ENCODE measurements around the gene ZMYND10. TPM values are rescaled to one million over a fixed set of nuclear protein-coding genes. Genes with fewer than 3 reads are reported as not detected.

Gene ZMYND10
- total RNA-seq, 2 experiments from 2014 or later, result 1.7 to 2.8 TPM

- intact Hi-C loops (cut with micrococcal nuclease; ENCODE audit: unreplicated experiment), result loop anchor here (5.0 kb wide), 1 partner anchor 94 kb away; no protein-coding TSS in a partner anchor
- Histone ChIP-seq H3K4me2 (ENCODE audit: low read length) (peak overlapping the region; percentile 73), H3K79me2 (ENCODE audit: insufficient read depth, low read depth, low read length) (no peaks in the 10 kb centered on the region), H3K4me1 (ENCODE audit: insufficient read depth, low read length, poor library complexity, severe bottlenecking) (peaks cover 49% of the 10 kb centered on the region), H3K36me3 (ENCODE audit: insufficient read depth, low read length) (peaks cover 20% of the 10 kb centered on the region; the same call in 1 of the 2 replicates), H4K20me1 (ENCODE audit: insufficient read depth, low read length) (no peaks in the 10 kb centered on the region), H3K27ac (ENCODE audit: low read depth, low read length, poor library complexity, severe bottlenecking) (peak overlapping the region; percentile 51), H2AFZ (ENCODE audit: low read length) (peak overlapping the region; percentile 59), H3K9me2 (ENCODE audit: insufficient read depth, low read length) (no peaks in the 10 kb centered on the region), H3K9me3 (ENCODE audit: low read length) (no peaks in the 10 kb centered on the region), H3K4me3 (ENCODE audit: low read depth, low read length, poor library complexity, severe bottlenecking) (peak overlapping the region; percentile 72)
- ChIA-PET POLR2A (interaction anchor here (0.9 to 1.1 kb wide), 2 partner anchors 13 to 16 kb away, joined by 5 to 6 read pairs; no protein-coding TSS in a partner anchor), CTCF (ENCODE audit: unreplicated experiment) (interaction anchor here (0.6 kb wide), 1 partner anchor 28 kb away, joined by 3 read pairs; no protein-coding TSS in a partner anchor)
- TF ChIP-seq, protein P1, sequence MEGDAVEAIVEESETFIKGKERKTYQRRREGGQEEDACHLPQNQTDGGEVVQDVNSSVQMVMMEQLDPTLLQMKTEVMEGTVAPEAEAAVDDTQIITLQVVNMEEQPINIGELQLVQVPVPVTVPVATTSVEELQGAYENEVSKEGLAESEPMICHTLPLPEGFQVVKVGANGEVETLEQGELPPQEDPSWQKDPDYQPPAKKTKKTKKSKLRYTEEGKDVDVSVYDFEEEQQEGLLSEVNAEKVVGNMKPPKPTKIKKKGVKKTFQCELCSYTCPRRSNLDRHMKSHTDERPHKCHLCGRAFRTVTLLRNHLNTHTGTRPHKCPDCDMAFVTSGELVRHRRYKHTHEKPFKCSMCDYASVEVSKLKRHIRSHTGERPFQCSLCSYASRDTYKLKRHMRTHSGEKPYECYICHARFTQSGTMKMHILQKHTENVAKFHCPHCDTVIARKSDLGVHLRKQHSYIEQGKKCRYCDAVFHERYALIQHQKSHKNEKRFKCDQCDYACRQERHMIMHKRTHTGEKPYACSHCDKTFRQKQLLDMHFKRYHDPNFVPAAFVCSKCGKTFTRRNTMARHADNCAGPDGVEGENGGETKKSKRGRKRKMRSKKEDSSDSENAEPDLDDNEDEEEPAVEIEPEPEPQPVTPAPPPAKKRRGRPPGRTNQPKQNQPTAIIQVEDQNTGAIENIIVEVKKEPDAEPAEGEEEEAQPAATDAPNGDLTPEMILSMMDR (conservative IDR thresholded peaks at IDR 0.05; ENCODE audit: low read length), result no peak
- no peak for TF ChIP-seq EZH2phosphoT487 (IDR thresholded peaks at IDR 0.05; ENCODE audit: borderline replicate concordance, low read depth, low read length)
- BruUV-seq (replicated peaks), result no TSS peak
- DNase-seq (ENCODE audit: low spot score), result peak; percentile 82
Measured at GRCh38 chr3:50320853-50321335, 24.6 kb downstream of the ZMYND10 start.

DNA sequence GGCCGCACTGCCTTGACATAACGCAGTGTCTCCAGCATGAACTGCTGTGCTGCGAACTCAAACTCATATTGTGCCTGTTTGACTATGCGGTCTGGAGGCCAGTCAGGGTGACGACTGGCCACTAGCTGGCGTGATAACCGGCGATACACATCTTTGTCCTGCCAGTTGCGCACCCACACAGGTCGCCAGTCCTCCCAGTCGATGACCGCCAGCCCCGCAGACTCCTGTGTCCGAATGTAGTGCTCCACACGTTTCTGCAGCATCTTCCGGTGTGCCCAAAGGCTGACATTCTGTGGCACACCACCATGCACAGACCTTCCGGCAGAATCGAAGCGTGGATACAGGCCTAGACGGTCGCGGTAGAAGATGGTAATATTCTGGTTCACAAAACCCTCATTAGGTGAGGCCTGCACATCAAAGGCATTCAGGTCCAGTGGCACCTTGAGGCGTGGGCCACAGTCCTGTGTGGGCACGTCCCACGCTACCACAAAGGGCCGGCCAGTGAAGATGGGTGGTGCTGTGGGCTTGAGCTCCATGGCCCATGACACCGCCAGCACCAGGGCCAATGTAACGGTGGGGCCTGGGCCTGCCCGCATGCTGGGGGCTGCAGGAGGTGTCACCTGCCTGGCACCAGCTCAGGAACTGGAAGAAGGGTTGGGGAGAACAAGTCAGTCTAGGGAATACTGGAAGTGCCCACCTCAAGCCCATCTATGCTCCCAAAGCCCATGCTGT lies 25.5 kb downstream of the ZMYND10 start:
- intact Hi-C loops (cut with micrococcal nuclease; ENCODE audit: unreplicated experiment), result loop anchor here (5.0 kb wide), 1 partner anchor 93 kb away; no protein-coding TSS in a partner anchor
- Histone ChIP-seq H3K9me3 (ENCODE audit: low read length) (no peaks in the 10 kb centered on the region), H2AFZ (ENCODE audit: low read length) (no peak overlapping the region), H3K79me2 (ENCODE audit: insufficient read depth, low read depth, low read length) (no peaks in the 10 kb centered on the region), H3K36me3 (ENCODE audit: insufficient read depth, low read length) (peaks cover 15% of the 10 kb centered on the region; the same call in 1 of the 2 replicates), H3K4me2 (ENCODE audit: low read length) (peak overlapping the region; percentile 73), H4K20me1 (ENCODE audit: insufficient read depth, low read length) (no peaks in the 10 kb centered on the region), H3K9me2 (ENCODE audit: insufficient read depth, low read length) (no peaks in the 10 kb centered on the region), H3K27ac (ENCODE audit: low read depth, low read length, poor library complexity, severe bottlenecking) (peak overlapping the region; percentile 51), H3K4me1 (ENCODE audit: insufficient read depth, low read length, poor library complexity, severe bottlenecking) (peaks cover 49% of the 10 kb centered on the region), H3K4me3 (ENCODE audit: low read depth, low read length, poor library complexity, severe bottlenecking) (peak overlapping the region; percentile 72)
- TSS peak; percentile 35 for BruUV-seq (replicated peaks)
- no peak for DNase-seq (ENCODE audit: low spot score)
- TF ChIP-seq, protein P1 (conservative IDR thresholded peaks at IDR 0.05; ENCODE audit: low read length), result no peak
- no peak for TF ChIP-seq EZH2phosphoT487 (IDR thresholded peaks at IDR 0.05; ENCODE audit: borderline replicate concordance, low read depth, low read length)
- POLR2A ChIA-PET, result interaction anchor here (0.9 to 1.1 kb wide), 2 partner anchors 14 to 17 kb away, joined by 5 to 6 read pairs; no protein-coding TSS in a partner anchor
- CTCF ChIA-PET (ENCODE audit: unreplicated experiment), result interaction anchor here (0.6 kb wide), 1 partner anchor 28 kb away, joined by 3 read pairs; no protein-coding TSS in a partner anchor

Measured in OCI-LY7 (cell line).